Measurements from ENCODE around the gene MYZAP.

MYZAP gene

DNA sequence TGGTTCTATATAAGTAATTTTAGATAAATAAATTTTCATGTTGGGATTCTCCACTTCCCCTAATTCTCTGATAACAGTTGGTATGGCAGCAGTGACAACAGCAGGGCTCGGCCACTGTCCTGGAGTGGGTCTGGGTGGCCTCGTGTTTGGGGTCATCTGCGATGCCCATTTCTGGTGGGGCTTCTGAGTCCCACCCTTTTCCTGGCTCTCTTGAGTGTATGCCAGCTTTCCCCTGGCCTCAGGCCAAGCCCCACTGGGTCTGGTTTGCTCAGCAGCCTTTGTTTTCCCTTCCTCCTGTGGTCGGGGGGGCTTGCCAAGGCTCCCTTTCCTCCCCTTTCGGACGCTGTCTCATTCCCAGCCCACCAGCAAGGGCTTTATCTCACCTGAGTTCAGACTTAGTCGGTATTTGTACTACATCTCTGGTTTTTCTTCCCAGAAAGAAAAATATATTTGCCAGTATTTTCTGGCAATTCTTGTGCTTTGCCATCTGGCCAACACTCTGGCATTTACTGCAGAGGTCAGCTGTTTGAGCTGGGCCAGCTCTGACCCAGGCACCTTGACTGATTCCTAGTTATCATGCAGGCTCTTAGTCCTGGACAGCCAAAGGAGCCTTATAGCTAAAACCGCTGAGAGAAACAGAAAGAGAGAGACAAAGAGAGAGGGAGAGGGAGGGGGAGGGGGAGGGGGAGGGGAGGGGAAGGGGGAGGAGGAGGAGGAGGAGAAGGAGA, 35.2 kb downstream of the MYZAP start:
- no peak for DNase-seq (ENCODE audit: low read depth)

GRCh38 chr15:57631386-57632110, 39.8 kb downstream of the MYZAP start:
- DNase-seq (ENCODE audit: low read depth): no peak

DNA sequence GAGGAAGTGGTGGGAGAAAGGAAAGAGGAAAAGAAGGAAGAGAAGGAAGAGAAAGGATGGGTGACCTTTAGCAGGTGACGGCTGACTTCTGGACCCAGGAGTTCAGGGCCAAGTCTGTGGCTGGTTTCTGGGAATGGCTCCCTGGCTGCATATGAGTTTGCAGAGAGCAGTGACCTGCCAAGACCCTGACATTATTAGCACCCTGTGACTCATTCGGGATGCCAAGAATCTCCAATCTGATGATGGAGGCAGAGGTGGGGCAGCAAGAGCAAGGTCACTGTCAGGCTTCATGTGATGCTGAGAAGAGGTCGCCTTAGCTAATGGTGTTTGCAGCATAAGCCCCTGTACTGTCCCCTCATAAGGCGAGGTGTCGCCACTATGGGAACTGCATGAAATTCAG, 42.6 kb downstream of the MYZAP start:
- DNase-seq (ENCODE audit: low read depth): no peak

DNA sequence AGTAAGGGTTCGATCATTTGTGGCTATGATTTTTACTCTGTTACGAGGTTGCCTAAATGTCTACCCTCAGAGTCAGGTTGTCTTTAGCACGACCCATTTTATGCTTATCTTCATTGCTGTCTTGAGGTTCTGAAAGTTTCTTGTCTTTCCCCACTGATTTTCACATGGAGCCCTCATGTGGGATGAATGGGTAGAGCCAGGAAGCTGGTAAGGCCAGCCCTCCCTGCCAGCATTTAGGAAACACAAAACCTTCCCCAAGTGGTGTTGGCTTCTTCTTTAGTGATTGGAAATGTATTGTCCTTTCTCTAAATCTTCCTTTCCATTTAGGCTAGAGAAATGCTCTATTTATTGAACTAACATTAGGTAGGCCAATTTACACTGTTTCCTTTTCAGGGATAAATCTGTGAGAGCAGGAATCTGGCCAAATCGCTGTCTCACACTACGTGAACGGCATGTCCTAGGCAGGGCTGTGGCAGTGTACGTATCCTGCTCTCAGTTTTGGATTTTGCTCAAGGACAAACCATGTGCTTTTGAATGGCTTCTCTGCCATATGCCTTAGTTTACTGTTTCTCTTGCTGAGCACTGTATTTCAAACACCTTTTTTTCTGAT, 43.7 kb downstream of the MYZAP start:
- DNase-seq (ENCODE audit: low read depth): no peak

GRCh38 chr15:57637846-57638245, 46.1 kb downstream of the MYZAP start:
- no peak for DNase-seq (ENCODE audit: low read depth)

DNA sequence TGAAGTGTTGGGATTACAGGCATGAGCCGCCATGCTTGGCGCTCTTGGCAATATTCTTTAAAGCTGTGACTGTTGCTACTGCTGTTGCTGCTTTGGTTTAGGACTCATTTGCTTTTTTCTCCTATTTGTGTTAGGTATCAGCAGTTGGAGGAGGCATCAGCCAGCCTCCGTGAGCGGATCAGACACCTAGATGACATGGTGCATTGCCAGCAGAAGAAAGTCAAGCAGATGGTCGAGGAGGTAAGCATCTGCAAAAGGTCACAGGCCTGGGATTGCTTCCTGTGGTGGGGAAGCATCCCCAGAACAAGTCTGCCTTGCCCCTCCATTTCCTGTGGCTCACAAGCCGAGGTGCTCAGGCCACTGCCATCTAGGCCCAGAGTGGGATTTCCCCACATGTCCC, 47.6 kb downstream of the MYZAP start:
- no peak for DNase-seq (ENCODE audit: low read depth)

GRCh38 chr15:57640930-57641682, 49.4 kb downstream of the MYZAP start:
- no peak for DNase-seq (ENCODE audit: low read depth)

DNA sequence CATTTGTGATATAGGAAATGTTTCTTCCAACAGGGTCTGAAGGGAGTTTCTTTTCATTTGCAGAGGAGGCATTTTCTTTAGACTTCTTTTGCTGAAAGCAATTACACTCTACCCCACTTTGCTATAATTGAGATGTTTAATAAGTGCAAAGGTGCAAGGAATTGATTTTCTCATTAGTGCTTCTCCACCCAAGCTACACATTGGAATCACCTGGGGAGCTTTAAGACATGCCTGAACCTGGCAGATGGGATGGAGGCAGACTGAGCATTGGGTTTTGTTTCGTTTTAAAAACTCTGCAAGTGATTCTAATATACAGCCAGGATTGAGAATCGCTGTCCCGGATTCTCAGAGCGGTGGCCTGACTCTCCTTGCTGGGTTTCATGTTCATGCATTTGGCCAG, 52.1 kb downstream of the MYZAP start:
- DNase-seq (ENCODE audit: low read depth): no peak

GRCh38 chr15:57646087-57646486, 54.4 kb downstream of the MYZAP start:
- no peak for DNase-seq (ENCODE audit: low read depth)

DNA sequence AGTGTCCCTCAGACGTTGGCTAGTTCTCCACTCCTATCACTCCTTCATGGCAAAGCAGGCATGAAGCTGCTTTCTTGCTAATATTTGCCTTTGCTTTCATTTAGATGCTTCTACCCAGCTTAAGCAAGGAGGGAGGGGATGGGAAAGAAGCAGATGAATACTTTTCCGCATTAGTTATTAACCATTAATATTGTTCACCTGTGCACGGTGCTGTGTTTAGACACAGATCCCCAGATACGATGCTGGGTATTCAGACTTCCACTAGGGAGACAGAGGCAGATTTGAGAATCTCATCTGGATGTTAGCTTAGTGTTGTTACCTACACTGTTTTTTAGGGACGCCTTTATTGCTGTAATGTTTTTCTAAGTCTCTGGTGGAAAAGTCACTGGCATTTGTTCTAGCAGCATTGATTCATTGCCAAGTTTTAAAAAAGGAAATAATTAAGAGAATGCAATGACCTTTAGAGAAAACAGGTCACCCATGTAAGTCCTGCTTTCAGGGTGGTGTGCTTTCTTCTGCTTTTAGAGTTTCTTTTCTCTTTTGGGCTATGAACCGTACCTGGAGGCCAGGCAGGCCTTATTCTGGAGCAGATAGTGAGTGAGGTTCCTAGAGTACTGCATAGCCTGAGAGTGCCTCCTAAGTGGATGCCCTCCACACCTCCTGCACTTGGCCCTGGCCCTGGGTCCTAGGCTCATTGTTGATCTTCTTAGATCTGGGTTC, 55.5 kb downstream of the MYZAP start:
- DNase-seq (ENCODE audit: low read depth): no peak

- no peak for DNase-seq (ENCODE audit: low read depth)
These were observed 56.1 kb downstream of the MYZAP start for GRCh38 chr15:57647791-57648130.

- DNase-seq (ENCODE audit: low read depth): no peak
These were observed 57.4 kb downstream of the MYZAP start for GRCh38 chr15:57649138-57649537.

DNA sequence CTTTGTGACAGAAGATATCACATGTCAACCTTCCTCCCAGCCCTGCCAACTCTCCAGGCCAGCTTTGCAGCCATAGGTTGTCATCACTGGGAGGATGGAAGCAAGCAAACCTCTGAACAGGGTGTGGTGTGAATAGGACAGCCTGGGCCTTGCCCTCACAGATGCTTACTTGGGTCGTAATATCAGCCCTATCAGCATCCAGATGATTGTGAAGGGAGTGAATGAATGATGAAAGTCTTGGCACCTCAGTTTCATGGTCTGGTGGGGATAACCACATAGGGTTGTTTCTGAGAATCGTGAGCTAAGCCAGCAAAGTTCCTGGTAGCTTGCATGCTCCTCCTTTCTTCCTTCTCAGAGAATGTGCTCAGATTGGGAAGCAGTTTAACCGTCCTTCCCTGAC, 59.7 kb downstream of the MYZAP start:
- DNase-seq (ENCODE audit: low read depth): no peak

DNA sequence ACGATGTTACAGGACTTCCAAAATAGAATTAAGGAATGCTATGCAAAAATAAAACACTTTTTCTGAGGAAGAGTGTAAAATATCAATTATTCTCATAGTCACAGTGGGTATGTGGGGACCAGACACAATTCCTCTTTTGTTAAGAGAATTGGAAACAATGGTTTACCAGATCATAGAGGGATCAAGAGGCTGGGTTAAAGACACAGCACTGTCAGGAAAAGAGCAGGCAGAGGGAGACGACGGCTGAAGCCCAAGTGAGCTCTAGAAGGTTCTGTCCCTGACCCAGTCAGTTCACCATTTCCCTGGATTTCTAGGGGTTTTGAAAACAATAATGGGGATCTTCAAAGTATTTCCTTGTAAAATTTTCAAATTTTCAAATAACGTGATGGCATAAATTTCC, 60.8 kb downstream of the MYZAP start:
- DNase-seq (ENCODE audit: low read depth): no peak

GRCh38 chr15:57654153-57654852, 62.6 kb downstream of the MYZAP start:
- DNase-seq (ENCODE audit: low read depth): no peak

- no peak for DNase-seq (ENCODE audit: low read depth)
These were observed 63.3 kb downstream of the MYZAP start for GRCh38 chr15:57655053-57655452.

- DNase-seq (ENCODE audit: low read depth): no peak
These were observed 64.1 kb downstream of the MYZAP start for GRCh38 chr15:57655809-57656208.

- no peak for DNase-seq (ENCODE audit: low read depth)
These were observed 64.7 kb downstream of the MYZAP start for GRCh38 chr15:57656434-57656833.

GRCh38 chr15:57657619-57658018, 65.9 kb downstream of the MYZAP start:
- no peak for DNase-seq (ENCODE audit: low read depth)

- DNase-seq (ENCODE audit: low read depth): no peak
These were observed 70.5 kb downstream of the MYZAP start for GRCh38 chr15:57662091-57662744.

DNA sequence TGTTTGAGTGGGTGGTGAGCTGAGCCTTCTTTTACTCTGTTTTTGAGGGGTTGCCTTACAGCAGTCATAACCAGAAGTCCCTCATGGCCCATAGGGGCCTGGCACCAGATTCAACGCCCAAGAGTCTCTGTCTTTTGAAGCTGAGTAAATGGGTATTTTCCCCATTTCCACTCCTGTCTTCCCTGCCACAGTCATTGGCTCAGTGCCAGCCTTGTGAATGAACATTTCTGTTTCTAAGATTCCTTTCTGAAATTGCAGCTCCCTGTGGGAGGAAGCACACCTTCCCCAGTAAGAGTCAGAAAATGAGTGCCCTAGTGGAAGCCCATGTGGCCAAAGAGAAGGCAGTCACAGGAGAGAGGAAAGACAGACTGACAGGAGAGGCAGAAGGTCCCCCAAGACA, 71.1 kb downstream of the MYZAP start:
- no peak for DNase-seq (ENCODE audit: low read depth)
